Measurements from ENCODE around the gene SPDYC. TPM values are rescaled to one million over a fixed set of nuclear protein-coding genes. Genes with fewer than 3 reads are reported as not detected.
A peak's percentile ranks its signal among the peaks of the same experiment; 100 is the strongest.

SPDYC gene
- polyA plus RNA-seq, 2 donors = not detected

DNA sequence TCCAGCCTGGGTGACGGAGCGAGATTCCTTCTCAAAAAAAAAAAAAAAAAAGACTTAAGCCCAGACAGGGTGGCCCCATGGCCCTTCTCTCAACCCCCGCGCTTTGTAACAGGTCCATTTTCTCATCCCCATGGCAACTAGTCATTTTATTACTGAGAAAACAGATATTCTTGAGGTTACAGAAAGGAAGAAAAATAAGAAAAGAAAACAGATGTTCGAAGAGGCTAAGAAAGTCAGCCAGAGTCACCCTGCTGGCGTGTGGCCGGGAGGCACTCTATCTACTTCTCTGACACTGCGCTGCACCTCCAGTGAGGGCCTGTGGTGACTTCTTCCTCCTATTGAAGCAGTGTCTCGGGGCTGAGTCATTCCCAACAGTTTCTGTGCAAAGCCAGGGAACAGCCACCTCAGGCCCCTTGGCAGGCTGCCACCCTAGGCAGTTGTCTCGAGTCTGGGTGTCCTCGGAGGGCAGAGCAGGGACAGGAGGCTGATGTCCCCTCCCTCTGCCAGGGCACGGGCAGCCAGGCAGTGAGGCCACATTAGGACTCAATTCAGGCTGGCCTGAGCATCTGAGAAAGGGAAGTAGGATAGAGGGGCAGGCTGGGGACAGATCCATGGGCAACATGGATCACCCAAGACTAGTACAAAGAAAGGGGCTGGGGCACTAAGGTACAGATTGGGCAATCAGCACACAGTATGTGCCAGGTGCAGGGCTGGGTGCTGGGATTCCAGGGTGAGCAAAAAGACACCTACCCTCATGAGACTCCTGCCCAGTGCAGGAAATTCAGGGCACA lies 19.3 kb upstream of the SPDYC start:
- Histone ChIP-seq H3K36me3 (ENCODE audit: control insufficient read depth in 2 of 2, insufficient read depth in 2 of 2, low read length in 1 of 2) (no peaks in the 10 kb centered on the region), H3K4me3 (ENCODE audit: low read depth in 1 of 2, low read length in 2 of 2) (no peak overlapping the region), H3K9me3 (ENCODE audit: control insufficient read depth in 2 of 2, insufficient read depth in 1 of 2, low read depth in 1 of 2, low read length in 1 of 2) (no peaks in the 10 kb centered on the region), H3K27me3 (ENCODE audit: control insufficient read depth in 1 of 2, insufficient read depth in 2 of 2, low read length in 2 of 2) (no peaks in the 10 kb centered on the region), H3K4me1 (ENCODE audit: control insufficient read depth in 2 of 2, insufficient read depth in 2 of 2, low read length in 1 of 2) (peaks cover 0 to 4% of the 10 kb centered on the region in 2 donors), H3K27ac (ENCODE audit: low read depth in 2 of 2, low read length in 1 of 2) (peak overlapping the region; percentile 94 to 96)
- 23 to 24% methylated on average over 12 of the region's 12 CpGs for WGBS, 2 donors

DNA sequence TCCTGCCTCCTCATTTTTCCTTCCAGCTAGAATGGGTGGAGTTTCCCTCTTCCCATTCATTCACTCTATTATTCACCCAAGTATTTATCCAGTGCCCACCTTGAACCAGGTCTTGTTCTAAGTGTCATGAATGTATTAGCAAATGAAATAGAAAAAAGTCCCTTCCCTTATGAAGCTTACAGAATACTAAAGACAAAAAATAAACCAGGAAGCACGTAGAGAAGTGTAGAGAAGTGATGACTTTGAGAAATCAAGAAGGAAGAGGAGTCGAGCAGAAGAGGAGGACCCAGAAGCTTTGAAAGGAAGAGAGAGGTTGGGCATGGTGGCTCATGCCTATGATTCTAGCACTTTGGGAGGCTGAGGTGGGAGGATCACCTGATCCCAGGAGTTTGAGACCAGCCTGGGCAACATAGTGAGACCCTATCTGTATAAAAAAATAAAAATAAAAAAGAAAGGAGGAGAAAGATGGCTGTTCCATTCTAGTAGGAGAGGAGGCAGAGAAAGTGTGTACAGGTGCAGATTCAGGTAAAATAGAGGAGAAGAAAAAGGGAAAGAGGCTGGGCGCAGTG lies 18.6 kb upstream of the SPDYC start:
- 60 to 61% methylated on average over 3 of the region's 3 CpGs for WGBS, 2 donors
- Histone ChIP-seq H3K9me3 (ENCODE audit: control insufficient read depth in 2 of 2, insufficient read depth in 1 of 2, low read depth in 1 of 2, low read length in 1 of 2) (no peaks in the 10 kb centered on the region), H3K4me1 (ENCODE audit: control insufficient read depth in 2 of 2, insufficient read depth in 2 of 2, low read length in 1 of 2) (peaks cover 0 to 4% of the 10 kb centered on the region in 2 donors), H3K27ac (ENCODE audit: low read depth in 2 of 2, low read length in 1 of 2) (peak overlapping the region; percentile 94 to 96), H3K27me3 (ENCODE audit: control insufficient read depth in 1 of 2, insufficient read depth in 2 of 2, low read length in 2 of 2) (no peaks in the 10 kb centered on the region), H3K4me3 (ENCODE audit: low read depth in 1 of 2, low read length in 2 of 2) (no peak overlapping the region), H3K36me3 (ENCODE audit: control insufficient read depth in 2 of 2, insufficient read depth in 2 of 2, low read length in 1 of 2) (no peaks in the 10 kb centered on the region)

DNA sequence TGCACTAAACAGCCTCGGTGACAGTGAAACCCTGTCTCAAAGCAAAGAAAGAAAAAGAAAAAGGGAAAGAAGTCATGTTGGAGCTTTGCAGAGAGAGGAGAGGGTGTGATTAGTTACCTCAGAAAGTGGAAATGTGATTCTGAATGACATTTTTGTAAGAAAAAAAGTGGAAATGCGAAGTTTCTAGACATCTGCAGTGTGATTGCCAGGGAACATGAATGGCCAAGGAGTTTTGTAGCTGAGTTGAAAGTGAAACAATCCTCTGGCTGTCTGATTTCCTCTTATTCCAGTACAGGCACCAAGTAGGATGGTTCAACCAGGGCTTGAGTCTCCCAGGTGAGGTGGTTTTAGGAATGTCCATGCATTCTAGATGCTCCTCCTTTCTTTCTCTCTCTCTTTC lies 17.9 kb upstream of the SPDYC start:
- no peaks in the 10 kb centered on the region for H3K27me3 ChIP-seq (ENCODE audit: control insufficient read depth in 1 of 2, insufficient read depth in 2 of 2, low read length in 2 of 2)
- H3K9me3 ChIP-seq (ENCODE audit: control insufficient read depth in 2 of 2, insufficient read depth in 1 of 2, low read depth in 1 of 2, low read length in 1 of 2) = no peaks in the 10 kb centered on the region

DNA sequence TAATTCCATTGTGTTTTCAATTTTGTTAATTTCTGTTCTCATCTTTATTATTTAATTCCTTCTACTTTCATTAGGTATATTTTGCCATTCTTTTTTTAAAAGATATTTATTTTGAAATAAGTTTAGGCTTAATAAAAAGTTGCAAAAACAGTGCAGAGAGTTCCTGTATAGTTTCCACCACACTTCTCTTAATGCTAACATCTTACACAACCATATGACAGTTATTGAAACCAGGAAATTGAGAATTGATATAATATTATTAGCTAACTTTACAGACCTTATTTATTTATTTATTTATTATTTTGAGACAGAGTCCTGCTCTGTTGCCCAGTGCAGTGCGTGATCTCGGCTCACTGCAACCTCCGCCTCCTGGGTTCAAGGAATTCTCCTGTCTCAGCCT lies 13.8 kb upstream of the SPDYC start:
- Histone ChIP-seq H3K4me1 (ENCODE audit: control insufficient read depth in 2 of 2, insufficient read depth in 2 of 2, low read length in 1 of 2) (no peaks in the 10 kb centered on the region), H3K27ac (ENCODE audit: low read depth in 2 of 2, low read length in 1 of 2) (no peak overlapping the region), H3K9me3 (ENCODE audit: control insufficient read depth in 2 of 2, insufficient read depth in 1 of 2, low read depth in 1 of 2, low read length in 1 of 2) (no peaks in the 10 kb centered on the region), H3K4me3 (ENCODE audit: low read depth in 1 of 2, low read length in 2 of 2) (no peak overlapping the region), H3K27me3 (ENCODE audit: control insufficient read depth in 1 of 2, insufficient read depth in 2 of 2, low read length in 2 of 2) (no peaks in the 10 kb centered on the region), H3K36me3 (ENCODE audit: control insufficient read depth in 2 of 2, insufficient read depth in 2 of 2, low read length in 1 of 2) (no peaks in the 10 kb centered on the region)
- 96% methylated on average over 3 of the region's 3 CpGs for WGBS, 2 donors

More for the DNA sequence above, 17.9 kb upstream of the SPDYC start:
- Histone ChIP-seq H3K4me1 (ENCODE audit: control insufficient read depth in 2 of 2, insufficient read depth in 2 of 2, low read length in 1 of 2) (peaks cover 0 to 4% of the 10 kb centered on the region in 2 donors), H3K36me3 (ENCODE audit: control insufficient read depth in 2 of 2, insufficient read depth in 2 of 2, low read length in 1 of 2) (no peaks in the 10 kb centered on the region), H3K27ac (ENCODE audit: low read depth in 2 of 2, low read length in 1 of 2) (no peak overlapping the region), H3K4me3 (ENCODE audit: low read depth in 1 of 2, low read length in 2 of 2) (no peak overlapping the region)
- 73 to 75% methylated on average over 2 of the region's 2 CpGs for WGBS, 2 donors

DNA sequence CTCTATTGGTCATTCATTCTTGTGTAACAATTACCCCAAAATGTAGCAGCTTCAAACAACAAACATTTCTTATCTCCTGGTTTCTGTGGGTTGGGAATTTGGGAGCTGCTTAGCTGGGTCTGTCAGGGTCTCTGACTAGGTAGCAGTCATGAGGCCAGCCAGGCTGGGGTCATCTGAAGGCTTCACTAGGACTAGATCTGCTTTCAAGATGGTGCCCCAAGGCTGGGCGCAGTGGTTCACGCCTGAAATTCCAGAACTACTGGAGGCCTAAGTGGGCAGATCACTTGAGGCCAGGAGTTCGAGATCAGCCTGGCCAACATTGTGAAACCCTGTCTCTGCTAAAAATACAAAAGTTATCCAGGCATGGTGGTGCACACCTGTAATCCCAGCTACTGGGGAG lies 13.1 kb upstream of the SPDYC start:
- Histone ChIP-seq H3K27ac (ENCODE audit: low read depth in 2 of 2, low read length in 1 of 2) (no peak overlapping the region), H3K4me1 (ENCODE audit: control insufficient read depth in 2 of 2, insufficient read depth in 2 of 2, low read length in 1 of 2) (no peaks in the 10 kb centered on the region), H3K36me3 (ENCODE audit: control insufficient read depth in 2 of 2, insufficient read depth in 2 of 2, low read length in 1 of 2) (no peaks in the 10 kb centered on the region), H3K4me3 (ENCODE audit: low read depth in 1 of 2, low read length in 2 of 2) (no peak overlapping the region), H3K27me3 (ENCODE audit: control insufficient read depth in 1 of 2, insufficient read depth in 2 of 2, low read length in 2 of 2) (no peaks in the 10 kb centered on the region), H3K9me3 (ENCODE audit: control insufficient read depth in 2 of 2, insufficient read depth in 1 of 2, low read depth in 1 of 2, low read length in 1 of 2) (no peaks in the 10 kb centered on the region)
- 89 to 94% methylated on average over 3 of the region's 3 CpGs for WGBS, 2 donors

DNA sequence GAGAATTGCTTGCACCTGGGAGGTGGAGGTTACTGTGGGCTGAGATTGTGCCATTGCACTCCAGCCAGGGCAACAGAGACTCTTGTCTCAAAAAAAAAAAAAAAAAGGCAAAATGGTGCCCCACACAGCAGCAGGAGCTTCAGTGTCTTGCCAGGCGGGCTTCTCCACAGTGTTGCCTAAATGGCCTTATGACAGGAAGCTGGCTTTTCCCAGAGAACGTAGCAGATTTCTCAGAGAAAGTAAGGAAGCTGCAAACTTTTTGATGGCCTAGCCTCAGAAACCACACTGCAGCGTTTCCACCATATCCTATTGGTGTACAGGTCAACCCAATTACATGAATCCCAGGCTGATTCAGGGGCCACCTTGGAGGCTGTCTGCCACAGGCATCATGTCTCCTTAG lies 12.7 kb upstream of the SPDYC start:
- Histone ChIP-seq H3K27ac (ENCODE audit: low read depth in 2 of 2, low read length in 1 of 2) (no peak overlapping the region), H3K4me1 (ENCODE audit: control insufficient read depth in 2 of 2, insufficient read depth in 2 of 2, low read length in 1 of 2) (no peaks in the 10 kb centered on the region), H3K27me3 (ENCODE audit: control insufficient read depth in 1 of 2, insufficient read depth in 2 of 2, low read length in 2 of 2) (no peaks in the 10 kb centered on the region), H3K9me3 (ENCODE audit: control insufficient read depth in 2 of 2, insufficient read depth in 1 of 2, low read depth in 1 of 2, low read length in 1 of 2) (no peaks in the 10 kb centered on the region), H3K36me3 (ENCODE audit: control insufficient read depth in 2 of 2, insufficient read depth in 2 of 2, low read length in 1 of 2) (no peaks in the 10 kb centered on the region), H3K4me3 (ENCODE audit: low read depth in 1 of 2, low read length in 2 of 2) (no peak overlapping the region)
- 76 to 83% methylated on average over 3 of the region's 3 CpGs for WGBS, 2 donors

DNA sequence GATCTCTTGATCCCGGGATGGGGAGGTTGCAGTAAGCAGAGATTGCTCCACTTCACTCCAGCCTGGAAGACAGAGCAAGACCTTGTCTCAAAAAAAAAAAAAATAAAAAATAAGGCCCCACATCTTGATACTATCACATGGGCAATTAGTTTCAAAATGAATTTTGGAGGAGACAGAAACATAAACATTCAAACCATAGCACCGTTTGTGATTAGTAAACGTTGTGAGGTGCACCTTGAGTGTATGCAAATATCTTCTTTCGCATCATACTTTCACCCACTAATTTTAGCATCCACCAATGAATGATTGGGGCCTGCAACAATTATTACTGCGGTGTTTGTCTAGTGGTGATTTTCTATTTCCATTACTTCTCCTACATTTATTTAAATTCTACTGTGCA lies 11.0 kb upstream of the SPDYC start:
- H3K36me3 ChIP-seq (ENCODE audit: control insufficient read depth in 2 of 2, insufficient read depth in 2 of 2, low read length in 1 of 2) = no peaks in the 10 kb centered on the region
- no peaks in the 10 kb centered on the region for H3K4me1 ChIP-seq (ENCODE audit: control insufficient read depth in 2 of 2, insufficient read depth in 2 of 2, low read length in 1 of 2)
- H3K27me3 ChIP-seq (ENCODE audit: control insufficient read depth in 1 of 2, insufficient read depth in 2 of 2, low read length in 2 of 2) = no peaks in the 10 kb centered on the region
- H3K4me3 ChIP-seq (ENCODE audit: low read depth in 1 of 2, low read length in 2 of 2) = no peak overlapping the region
- WGBS, 2 donors = 65 to 73% methylated on average over 5 of the region's 5 CpGs
- H3K27ac ChIP-seq (ENCODE audit: low read depth in 2 of 2, low read length in 1 of 2) = no peak overlapping the region
- H3K9me3 ChIP-seq (ENCODE audit: control insufficient read depth in 2 of 2, insufficient read depth in 1 of 2, low read depth in 1 of 2, low read length in 1 of 2) = no peaks in the 10 kb centered on the region

DNA sequence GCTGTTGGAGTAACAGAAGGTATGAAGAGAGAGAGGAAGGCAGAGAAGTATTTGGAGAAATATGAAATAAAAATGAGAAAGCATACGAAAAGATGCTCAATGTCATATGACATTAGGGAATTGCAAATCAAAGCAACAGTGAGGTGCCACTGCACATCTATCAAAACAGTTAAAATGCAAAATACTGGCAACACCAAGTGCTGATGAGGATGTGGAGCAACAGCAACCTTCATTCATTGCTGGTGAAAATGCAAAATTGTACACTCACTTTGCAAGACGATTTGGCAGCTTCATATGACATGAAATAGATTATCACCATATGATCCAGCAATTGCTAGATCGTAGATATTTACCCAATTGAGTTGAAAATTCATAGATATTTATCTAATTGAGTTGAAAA lies 9.4 kb upstream of the SPDYC start:
- H3K4me3 ChIP-seq (ENCODE audit: low read depth in 1 of 2, low read length in 2 of 2) = no peak overlapping the region
- no peaks in the 10 kb centered on the region for H3K4me1 ChIP-seq (ENCODE audit: control insufficient read depth in 2 of 2, insufficient read depth in 2 of 2, low read length in 1 of 2)
- H3K27me3 ChIP-seq (ENCODE audit: control insufficient read depth in 1 of 2, insufficient read depth in 2 of 2, low read length in 2 of 2) = no peaks in the 10 kb centered on the region
- no peaks in the 10 kb centered on the region for H3K9me3 ChIP-seq (ENCODE audit: control insufficient read depth in 2 of 2, insufficient read depth in 1 of 2, low read depth in 1 of 2, low read length in 1 of 2)
- no peak overlapping the region for H3K27ac ChIP-seq (ENCODE audit: low read depth in 2 of 2, low read length in 1 of 2)
- 76 to 82% methylated on average over 3 of the region's 3 CpGs for WGBS, 2 donors
- no peaks in the 10 kb centered on the region for H3K36me3 ChIP-seq (ENCODE audit: control insufficient read depth in 2 of 2, insufficient read depth in 2 of 2, low read length in 1 of 2)

DNA sequence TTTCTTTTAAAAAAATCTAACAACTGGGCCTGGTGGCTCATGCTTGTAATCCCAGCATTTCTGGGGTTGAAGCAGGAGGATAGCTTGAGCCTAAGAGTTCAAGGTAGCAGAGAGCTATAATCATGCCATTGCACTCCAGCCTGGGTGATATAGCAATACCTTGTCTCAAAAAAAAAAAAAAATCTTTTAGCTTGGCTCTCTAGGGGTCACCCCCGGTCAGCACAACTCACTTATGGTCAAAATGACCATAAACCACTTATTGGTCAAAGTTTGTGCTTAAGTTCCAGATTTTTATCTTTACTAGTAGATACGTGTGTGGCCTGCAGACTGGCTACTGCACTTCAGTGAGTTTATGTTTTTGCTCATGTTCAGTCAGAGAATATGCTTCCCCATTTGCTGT lies 6.3 kb upstream of the SPDYC start:
- no peaks in the 10 kb centered on the region for H3K4me1 ChIP-seq (ENCODE audit: control insufficient read depth in 2 of 2, insufficient read depth in 2 of 2, low read length in 1 of 2)
- no peak overlapping the region for H3K27ac ChIP-seq (ENCODE audit: low read depth in 2 of 2, low read length in 1 of 2)
- no peaks in the 10 kb centered on the region for H3K36me3 ChIP-seq (ENCODE audit: control insufficient read depth in 2 of 2, insufficient read depth in 2 of 2, low read length in 1 of 2)
- H3K9me3 ChIP-seq (ENCODE audit: control insufficient read depth in 2 of 2, insufficient read depth in 1 of 2, low read depth in 1 of 2, low read length in 1 of 2) = no peaks in the 10 kb centered on the region
- H3K4me3 ChIP-seq (ENCODE audit: low read depth in 1 of 2, low read length in 2 of 2) = no peak overlapping the region
- H3K27me3 ChIP-seq (ENCODE audit: control insufficient read depth in 1 of 2, insufficient read depth in 2 of 2, low read length in 2 of 2) = no peaks in the 10 kb centered on the region
- WGBS, 2 donors = 78 to 82% methylated on average over 2 of the region's 2 CpGs
